ENCODE data around the gene HBS1L. TPM values are rescaled to one million over a fixed set of nuclear protein-coding genes. Genes with fewer than 3 reads are reported as not detected.

HBS1L gene
- total and polyA plus RNA-seq, 9 of the 15 experiments (the other 6 are each of a cell fraction or from before 2014, with no cell fraction given) = 101 to 199 (median 145) TPM

DNA sequence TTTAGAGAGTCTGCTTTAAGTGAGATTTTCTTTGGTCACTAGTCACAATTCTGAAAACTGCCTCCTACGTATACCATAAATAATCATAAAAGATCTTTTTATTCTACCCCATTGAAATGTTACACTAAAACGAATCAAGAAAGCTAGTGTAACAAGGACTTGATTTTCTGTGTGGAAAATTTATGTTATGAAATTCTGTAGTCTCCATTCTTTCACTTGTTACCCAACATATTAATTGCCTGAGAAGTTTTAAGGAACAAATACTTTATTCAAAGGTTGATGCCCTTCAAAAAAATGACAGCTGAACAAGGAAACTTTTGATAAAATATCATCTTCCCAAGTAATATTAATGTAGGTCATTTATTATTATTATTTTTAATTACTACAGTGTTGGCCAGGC is 13.3 kb upstream of the HBS1L start:
- no peak overlapping the region for H2AFZ ChIP-seq (ENCODE audit: low read depth, low read length)
- WGBS (ENCODE audit: insufficient coverage, low coverage, missing lambda C conversion rate) = 75% methylated on average over 2 of the region's 2 CpGs
- BruUV-seq (replicated peaks) = no TSS peak
- TF ChIP-seq, protein P1, sequence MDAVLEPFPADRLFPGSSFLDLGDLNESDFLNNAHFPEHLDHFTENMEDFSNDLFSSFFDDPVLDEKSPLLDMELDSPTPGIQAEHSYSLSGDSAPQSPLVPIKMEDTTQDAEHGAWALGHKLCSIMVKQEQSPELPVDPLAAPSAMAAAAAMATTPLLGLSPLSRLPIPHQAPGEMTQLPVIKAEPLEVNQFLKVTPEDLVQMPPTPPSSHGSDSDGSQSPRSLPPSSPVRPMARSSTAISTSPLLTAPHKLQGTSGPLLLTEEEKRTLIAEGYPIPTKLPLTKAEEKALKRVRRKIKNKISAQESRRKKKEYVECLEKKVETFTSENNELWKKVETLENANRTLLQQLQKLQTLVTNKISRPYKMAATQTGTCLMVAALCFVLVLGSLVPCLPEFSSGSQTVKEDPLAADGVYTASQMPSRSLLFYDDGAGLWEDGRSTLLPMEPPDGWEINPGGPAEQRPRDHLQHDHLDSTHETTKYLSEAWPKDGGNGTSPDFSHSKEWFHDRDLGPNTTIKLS (IDR thresholded peaks at IDR 0.05; ENCODE audit: borderline replicate concordance, low read depth) = no peak
- TF ChIP-seq, protein P2, sequence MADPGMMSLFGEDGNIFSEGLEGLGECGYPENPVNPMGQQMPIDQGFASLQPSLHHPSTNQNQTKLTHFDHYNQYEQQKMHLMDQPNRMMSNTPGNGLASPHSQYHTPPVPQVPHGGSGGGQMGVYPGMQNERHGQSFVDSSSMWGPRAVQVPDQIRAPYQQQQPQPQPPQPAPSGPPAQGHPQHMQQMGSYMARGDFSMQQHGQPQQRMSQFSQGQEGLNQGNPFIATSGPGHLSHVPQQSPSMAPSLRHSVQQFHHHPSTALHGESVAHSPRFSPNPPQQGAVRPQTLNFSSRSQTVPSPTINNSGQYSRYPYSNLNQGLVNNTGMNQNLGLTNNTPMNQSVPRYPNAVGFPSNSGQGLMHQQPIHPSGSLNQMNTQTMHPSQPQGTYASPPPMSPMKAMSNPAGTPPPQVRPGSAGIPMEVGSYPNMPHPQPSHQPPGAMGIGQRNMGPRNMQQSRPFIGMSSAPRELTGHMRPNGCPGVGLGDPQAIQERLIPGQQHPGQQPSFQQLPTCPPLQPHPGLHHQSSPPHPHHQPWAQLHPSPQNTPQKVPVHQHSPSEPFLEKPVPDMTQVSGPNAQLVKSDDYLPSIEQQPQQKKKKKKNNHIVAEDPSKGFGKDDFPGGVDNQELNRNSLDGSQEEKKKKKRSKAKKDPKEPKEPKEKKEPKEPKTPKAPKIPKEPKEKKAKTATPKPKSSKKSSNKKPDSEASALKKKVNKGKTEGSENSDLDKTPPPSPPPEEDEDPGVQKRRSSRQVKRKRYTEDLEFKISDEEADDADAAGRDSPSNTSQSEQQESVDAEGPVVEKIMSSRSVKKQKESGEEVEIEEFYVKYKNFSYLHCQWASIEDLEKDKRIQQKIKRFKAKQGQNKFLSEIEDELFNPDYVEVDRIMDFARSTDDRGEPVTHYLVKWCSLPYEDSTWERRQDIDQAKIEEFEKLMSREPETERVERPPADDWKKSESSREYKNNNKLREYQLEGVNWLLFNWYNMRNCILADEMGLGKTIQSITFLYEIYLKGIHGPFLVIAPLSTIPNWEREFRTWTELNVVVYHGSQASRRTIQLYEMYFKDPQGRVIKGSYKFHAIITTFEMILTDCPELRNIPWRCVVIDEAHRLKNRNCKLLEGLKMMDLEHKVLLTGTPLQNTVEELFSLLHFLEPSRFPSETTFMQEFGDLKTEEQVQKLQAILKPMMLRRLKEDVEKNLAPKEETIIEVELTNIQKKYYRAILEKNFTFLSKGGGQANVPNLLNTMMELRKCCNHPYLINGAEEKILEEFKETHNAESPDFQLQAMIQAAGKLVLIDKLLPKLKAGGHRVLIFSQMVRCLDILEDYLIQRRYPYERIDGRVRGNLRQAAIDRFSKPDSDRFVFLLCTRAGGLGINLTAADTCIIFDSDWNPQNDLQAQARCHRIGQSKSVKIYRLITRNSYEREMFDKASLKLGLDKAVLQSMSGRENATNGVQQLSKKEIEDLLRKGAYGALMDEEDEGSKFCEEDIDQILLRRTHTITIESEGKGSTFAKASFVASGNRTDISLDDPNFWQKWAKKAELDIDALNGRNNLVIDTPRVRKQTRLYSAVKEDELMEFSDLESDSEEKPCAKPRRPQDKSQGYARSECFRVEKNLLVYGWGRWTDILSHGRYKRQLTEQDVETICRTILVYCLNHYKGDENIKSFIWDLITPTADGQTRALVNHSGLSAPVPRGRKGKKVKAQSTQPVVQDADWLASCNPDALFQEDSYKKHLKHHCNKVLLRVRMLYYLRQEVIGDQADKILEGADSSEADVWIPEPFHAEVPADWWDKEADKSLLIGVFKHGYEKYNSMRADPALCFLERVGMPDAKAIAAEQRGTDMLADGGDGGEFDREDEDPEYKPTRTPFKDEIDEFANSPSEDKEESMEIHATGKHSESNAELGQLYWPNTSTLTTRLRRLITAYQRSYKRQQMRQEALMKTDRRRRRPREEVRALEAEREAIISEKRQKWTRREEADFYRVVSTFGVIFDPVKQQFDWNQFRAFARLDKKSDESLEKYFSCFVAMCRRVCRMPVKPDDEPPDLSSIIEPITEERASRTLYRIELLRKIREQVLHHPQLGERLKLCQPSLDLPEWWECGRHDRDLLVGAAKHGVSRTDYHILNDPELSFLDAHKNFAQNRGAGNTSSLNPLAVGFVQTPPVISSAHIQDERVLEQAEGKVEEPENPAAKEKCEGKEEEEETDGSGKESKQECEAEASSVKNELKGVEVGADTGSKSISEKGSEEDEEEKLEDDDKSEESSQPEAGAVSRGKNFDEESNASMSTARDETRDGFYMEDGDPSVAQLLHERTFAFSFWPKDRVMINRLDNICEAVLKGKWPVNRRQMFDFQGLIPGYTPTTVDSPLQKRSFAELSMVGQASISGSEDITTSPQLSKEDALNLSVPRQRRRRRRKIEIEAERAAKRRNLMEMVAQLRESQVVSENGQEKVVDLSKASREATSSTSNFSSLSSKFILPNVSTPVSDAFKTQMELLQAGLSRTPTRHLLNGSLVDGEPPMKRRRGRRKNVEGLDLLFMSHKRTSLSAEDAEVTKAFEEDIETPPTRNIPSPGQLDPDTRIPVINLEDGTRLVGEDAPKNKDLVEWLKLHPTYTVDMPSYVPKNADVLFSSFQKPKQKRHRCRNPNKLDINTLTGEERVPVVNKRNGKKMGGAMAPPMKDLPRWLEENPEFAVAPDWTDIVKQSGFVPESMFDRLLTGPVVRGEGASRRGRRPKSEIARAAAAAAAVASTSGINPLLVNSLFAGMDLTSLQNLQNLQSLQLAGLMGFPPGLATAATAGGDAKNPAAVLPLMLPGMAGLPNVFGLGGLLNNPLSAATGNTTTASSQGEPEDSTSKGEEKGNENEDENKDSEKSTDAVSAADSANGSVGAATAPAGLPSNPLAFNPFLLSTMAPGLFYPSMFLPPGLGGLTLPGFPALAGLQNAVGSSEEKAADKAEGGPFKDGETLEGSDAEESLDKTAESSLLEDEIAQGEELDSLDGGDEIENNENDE (IDR thresholded peaks at IDR 0.05; ENCODE audit: low read depth, low read length) = no peak
- no peak for TF ChIP-seq BRD4 (IDR thresholded peaks at IDR 0.05)
- TF ChIP-seq ZNF586 (CRISPR knock-in tag; conservative IDR thresholded peaks at IDR 0.05) = no peak
- TF ChIP-seq POLR2G (IDR thresholded peaks at IDR 0.05; ENCODE audit: low read depth, low read length) = no peak

More for the DNA sequence above, 13.3 kb upstream of the HBS1L start:
- CTCF ChIA-PET (ENCODE audit: low intra/inter-chr PET ratio) = no interaction called here
- no peak for DNase-seq (ENCODE audit: extremely low read depth in 1 of 4, low spot score in 3 of 4)
- in situ Hi-C loops (cut with MboI) = no loop called here
- Histone ChIP-seq H3K36me3 (ENCODE audit: control insufficient read depth, insufficient read depth, low read length) (peaks cover 3% of the 10 kb centered on the region; the same call in 1 of the 3 replicates), H3K4me3 (no peak overlapping the region), H3K9ac (ENCODE audit: insufficient read depth in 1 of 2, low read depth in 2 of 2, low read length in 2 of 2) (no peak overlapping the region), H3K9me3 (replicated peaks; ENCODE audit: control insufficient read depth, insufficient read depth, low read depth, low read length) (peaks cover 12% of the 10 kb centered on the region; the same call in 1 of the 2 replicates), H3K79me2 (ENCODE audit: control insufficient read depth, insufficient read depth, low read length) (no peaks in the 10 kb centered on the region), H3K27ac (ENCODE audit: extremely low read depth, low read depth, low read length) (no peak overlapping the region), H3K9me1 (ENCODE audit: control insufficient read depth, insufficient read depth, low read length) (no peaks in the 10 kb centered on the region), H4K20me1 (replicated peaks; ENCODE audit: control insufficient read depth, insufficient read depth, low read length) (no peaks in the 10 kb centered on the region), H3K4me1 (replicated peaks in 1 of 2; ENCODE audit: control insufficient read depth in 2 of 2, insufficient read depth in 2 of 2, low read length in 2 of 2) (peaks cover 3 to 6% of the 10 kb centered on the region in 2 experiments; a peak in 3 of 5 replicates), H3K4me2 (ENCODE audit: insufficient read depth, low read length) (no peak overlapping the region), H3K27me3 (ENCODE audit: control insufficient read depth in 2 of 2, insufficient read depth in 2 of 2, low read length in 2 of 2) (no peaks in the 10 kb centered on the region)
- ATAC-seq = no peak
- POLR2A ChIA-PET = no interaction called here
- intact Hi-C loops (cut with micrococcal nuclease) = no loop called here
- no peak for FAIRE-seq
